ENCODE data around the gene ZNF438.
A peak's percentile ranks its signal among the peaks of the same experiment; 100 is the strongest.

Gene ZNF438

DNA sequence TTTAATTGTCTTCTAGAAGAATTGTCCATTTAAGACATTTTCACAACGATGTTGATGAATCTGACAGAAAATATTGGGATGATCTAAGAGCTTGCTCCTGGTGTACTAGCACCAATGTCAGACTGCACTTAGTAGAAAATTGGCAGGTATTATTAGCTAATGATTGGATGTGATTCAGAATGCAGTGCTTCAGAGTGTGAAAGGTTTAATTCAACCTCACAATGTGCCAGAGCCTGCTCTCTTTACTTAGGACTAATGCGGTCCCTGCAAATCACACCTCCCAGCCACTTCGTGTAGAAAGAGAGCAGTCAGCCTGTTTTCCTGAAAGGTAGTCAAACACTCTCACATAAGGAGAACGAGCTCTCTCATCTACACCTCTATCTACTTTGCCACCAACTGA, 197.5 kb downstream of the ZNF438 start:
- no peak for DNase-seq (ENCODE audit: low read depth)
- TF ChIP-seq, protein P1, sequence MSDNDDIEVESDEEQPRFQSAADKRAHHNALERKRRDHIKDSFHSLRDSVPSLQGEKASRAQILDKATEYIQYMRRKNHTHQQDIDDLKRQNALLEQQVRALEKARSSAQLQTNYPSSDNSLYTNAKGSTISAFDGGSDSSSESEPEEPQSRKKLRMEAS (IDR thresholded peaks at IDR 0.05; ENCODE audit: low read depth, low read length): no peak
- TF ChIP-seq POLR2A (IDR thresholded peaks at IDR 0.05; ENCODE audit: extremely low read depth, insufficient read length) (no peak), MYC (IDR thresholded peaks at IDR 0.05; ENCODE audit: low read depth, low read length) (no peak)
- TF ChIP-seq, protein P2, sequence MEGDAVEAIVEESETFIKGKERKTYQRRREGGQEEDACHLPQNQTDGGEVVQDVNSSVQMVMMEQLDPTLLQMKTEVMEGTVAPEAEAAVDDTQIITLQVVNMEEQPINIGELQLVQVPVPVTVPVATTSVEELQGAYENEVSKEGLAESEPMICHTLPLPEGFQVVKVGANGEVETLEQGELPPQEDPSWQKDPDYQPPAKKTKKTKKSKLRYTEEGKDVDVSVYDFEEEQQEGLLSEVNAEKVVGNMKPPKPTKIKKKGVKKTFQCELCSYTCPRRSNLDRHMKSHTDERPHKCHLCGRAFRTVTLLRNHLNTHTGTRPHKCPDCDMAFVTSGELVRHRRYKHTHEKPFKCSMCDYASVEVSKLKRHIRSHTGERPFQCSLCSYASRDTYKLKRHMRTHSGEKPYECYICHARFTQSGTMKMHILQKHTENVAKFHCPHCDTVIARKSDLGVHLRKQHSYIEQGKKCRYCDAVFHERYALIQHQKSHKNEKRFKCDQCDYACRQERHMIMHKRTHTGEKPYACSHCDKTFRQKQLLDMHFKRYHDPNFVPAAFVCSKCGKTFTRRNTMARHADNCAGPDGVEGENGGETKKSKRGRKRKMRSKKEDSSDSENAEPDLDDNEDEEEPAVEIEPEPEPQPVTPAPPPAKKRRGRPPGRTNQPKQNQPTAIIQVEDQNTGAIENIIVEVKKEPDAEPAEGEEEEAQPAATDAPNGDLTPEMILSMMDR (IDR thresholded peaks at IDR 0.05; ENCODE audit: low read depth, low read length): no peak
- H3K4me3 ChIP-seq (ENCODE audit: low read depth, low read length): no peak overlapping the region

DNA sequence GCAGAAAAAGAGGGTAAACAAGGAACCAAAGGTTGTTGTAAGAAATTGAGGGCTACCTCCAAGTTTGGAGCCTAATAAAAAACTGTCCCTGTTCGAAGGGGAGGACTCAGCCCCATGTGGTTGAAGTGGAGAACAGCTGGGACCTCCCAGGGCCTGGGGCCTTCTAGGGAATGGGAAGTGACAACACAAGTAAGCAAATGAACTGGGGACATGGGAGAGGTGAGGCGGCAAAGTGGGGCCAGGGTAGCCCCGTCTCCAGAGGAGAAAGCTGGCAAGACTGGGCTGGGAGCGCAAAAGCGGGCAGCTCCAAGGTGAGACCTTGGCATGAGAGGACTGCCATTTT, 198.1 kb downstream of the ZNF438 start:
- DNase-seq (ENCODE audit: low read depth): peak; percentile 49
- no peak overlapping the region for H3K4me3 ChIP-seq (ENCODE audit: low read depth, low read length)
- TF ChIP-seq, protein P2 (IDR thresholded peaks at IDR 0.05; ENCODE audit: low read depth, low read length): no peak
- TF ChIP-seq, protein P1 (IDR thresholded peaks at IDR 0.05; ENCODE audit: low read depth, low read length): no peak
- no peak for TF ChIP-seq MYC (IDR thresholded peaks at IDR 0.05; ENCODE audit: low read depth, low read length)
- TF ChIP-seq POLR2A (IDR thresholded peaks at IDR 0.05; ENCODE audit: extremely low read depth, insufficient read length): no peak

DNA sequence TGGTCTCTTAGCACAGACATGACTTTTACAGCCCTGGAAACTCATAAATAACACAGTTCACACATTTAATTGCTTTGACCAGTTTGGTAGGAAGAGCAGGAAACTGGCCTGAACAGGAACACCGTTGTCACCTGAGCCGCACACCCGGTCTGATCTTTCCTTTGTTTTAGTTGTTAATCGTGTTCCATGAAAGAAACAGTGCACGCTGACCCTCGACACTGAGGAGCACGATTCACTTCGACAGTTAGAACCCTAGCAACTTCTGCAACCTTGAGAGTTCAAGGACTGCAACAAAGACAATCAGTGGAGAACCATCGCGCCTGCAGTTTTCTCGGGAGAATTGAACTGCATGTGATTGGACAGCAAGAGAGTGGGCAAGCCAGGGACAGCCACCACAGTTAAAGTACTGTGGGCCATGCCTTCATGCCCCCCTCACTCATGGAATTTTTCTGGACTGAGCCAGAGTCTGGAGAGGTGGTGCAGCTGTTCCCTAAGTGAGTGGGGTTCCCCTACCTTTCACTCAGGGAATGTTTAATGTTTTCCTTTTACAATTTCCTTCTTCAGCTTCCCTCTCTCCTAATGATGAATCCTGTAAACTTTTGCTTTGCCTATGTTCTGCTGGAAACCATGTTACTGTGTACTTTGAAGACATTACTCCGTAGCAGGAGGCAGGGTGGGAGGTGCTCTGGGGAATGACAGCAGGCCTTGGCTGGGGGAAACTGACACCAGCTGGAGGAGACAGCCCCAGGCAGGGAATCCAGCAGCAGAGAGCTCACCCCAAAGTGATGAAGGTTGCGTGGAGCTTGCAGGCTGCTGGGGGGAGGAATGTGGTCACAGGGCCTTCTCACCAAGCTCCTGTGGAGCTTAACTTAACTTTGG, 198.7 kb downstream of the ZNF438 start:
- no peak overlapping the region for H3K4me3 ChIP-seq (ENCODE audit: low read depth, low read length)
- TF ChIP-seq POLR2A (IDR thresholded peaks at IDR 0.05; ENCODE audit: extremely low read depth, insufficient read length): no peak
- TF ChIP-seq, protein P1 (IDR thresholded peaks at IDR 0.05; ENCODE audit: low read depth, low read length): no peak
- TF ChIP-seq, protein P2 (IDR thresholded peaks at IDR 0.05; ENCODE audit: low read depth, low read length): no peak
- TF ChIP-seq MYC (IDR thresholded peaks at IDR 0.05; ENCODE audit: low read depth, low read length): no peak
- no peak for DNase-seq (ENCODE audit: low read depth)

DNA sequence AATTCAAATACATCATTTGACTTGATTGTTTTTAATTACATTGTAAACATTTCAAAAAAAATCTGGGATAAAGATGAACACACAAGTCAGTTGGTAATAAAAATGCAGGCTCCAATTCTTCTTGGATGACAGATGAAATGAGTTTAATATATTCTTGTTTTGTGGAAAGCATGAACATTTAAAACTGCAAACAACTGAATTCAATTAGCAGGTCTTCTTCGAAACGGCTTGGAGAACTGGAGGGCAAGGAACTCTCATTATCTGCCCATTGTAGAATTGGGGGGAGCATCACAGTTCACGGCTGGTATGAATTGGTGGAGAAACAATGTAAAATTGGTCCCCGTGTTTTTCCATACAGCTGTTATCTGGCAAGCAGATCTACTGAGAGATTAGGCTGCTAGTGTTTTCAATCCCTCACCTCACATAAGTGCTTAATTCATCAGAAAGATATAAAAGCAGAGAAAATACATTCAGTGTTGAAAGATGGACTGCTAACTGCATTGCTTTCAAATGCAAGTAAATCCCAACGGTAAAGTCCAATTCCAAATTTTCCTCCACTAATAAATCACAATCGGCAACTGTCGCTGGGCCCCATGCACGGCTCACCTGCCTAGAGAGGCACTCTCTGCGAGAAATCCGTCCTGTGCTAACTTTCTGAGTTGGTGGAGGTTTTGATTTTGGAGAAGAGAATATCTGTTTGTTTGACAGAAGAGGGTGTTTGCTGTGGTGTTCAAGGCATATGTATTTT, 199.5 kb downstream of the ZNF438 start:
- no peak for DNase-seq (ENCODE audit: low read depth)
- TF ChIP-seq, protein P2 (IDR thresholded peaks at IDR 0.05; ENCODE audit: low read depth, low read length): no peak
- TF ChIP-seq POLR2A (IDR thresholded peaks at IDR 0.05; ENCODE audit: extremely low read depth, insufficient read length): no peak
- TF ChIP-seq MYC (IDR thresholded peaks at IDR 0.05; ENCODE audit: low read depth, low read length): no peak
- TF ChIP-seq, protein P1 (IDR thresholded peaks at IDR 0.05; ENCODE audit: low read depth, low read length): no peak
- H3K4me3 ChIP-seq (ENCODE audit: low read depth, low read length): no peak overlapping the region

DNA sequence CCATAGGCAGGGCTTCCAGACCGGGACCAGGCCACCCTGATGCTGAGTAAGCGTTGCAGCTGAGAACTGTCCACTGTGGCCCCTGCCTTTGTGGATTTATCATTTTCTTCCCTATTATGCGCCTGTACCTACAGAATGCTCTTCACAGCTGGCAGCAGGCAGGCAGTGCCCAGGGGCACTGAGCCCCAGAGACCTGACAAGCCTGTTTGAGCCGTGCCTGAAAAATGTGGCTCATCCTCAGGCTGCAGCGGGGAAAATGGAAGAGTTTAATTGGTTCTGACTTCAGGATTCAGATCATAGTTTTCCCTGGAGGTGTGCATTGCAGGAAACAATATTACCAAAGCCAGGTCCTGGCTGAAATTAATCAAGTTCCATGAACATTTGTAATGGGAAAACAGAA, 200.2 kb downstream of the ZNF438 start:
- no peak overlapping the region for H3K4me3 ChIP-seq (ENCODE audit: low read depth, low read length)
- no peak for DNase-seq (ENCODE audit: low read depth)
- TF ChIP-seq, protein P2 (IDR thresholded peaks at IDR 0.05; ENCODE audit: low read depth, low read length): no peak
- TF ChIP-seq, protein P1 (IDR thresholded peaks at IDR 0.05; ENCODE audit: low read depth, low read length): no peak
- TF ChIP-seq MYC (IDR thresholded peaks at IDR 0.05; ENCODE audit: low read depth, low read length) (no peak), POLR2A (IDR thresholded peaks at IDR 0.05; ENCODE audit: extremely low read depth, insufficient read length) (no peak)

Data from NB4 (cell line).